WERI-Rb-1 (cell line): ENCODE measurements around the gene MEG3.

Experiments used
- DNase-seq: peaks from one replicate; pipeline ENCODE4 v3.0.0-alpha.2; 2020
- H3K27ac ChIP-seq: fragments of 250-450 bp; sonication (Bioruptor Pico); 2 replicates; pipeline ENCODE4 v1.5.1; 2020; ENCODE audit warnings: mild to moderate bottlenecking, moderate library complexity
- H3K27me3 ChIP-seq: fragments of 250-450 bp; sonication (Bioruptor Pico); 2 replicates; pipeline ENCODE4 v1.5.1; 2021; ENCODE audit warnings: mild to moderate bottlenecking, low read depth, moderate library complexity; ENCODE audit not compliant: insufficient read depth, severe bottlenecking
- H3K36me3 ChIP-seq: fragments of 250-450 bp; sonication (Bioruptor Pico); 2 replicates; pipeline ENCODE4 v1.5.1; 2020; ENCODE audit warnings: mild to moderate bottlenecking, moderate library complexity
- H3K4me3 ChIP-seq: 2 replicates; pipeline ENCODE4 v1.5.1; 2011; ENCODE audit warnings: low read depth, mild to moderate bottlenecking, control low read depth, low read length
- H3K9me3 ChIP-seq: fragments of 250-450 bp; sonication (Bioruptor Pico); 2 replicates; pipeline ENCODE4 v1.5.1; 2021; ENCODE audit warnings: mild to moderate bottlenecking, moderate library complexity; ENCODE audit not compliant: severe bottlenecking
- CTCF ChIP-seq: IDR thresholded peaks from 2 replicates; pipeline ENCODE4 v1.5.1; 2011; ENCODE audit warnings: low read depth, mild to moderate bottlenecking, control low read depth, inconsistent platforms, low read length

MEG3 gene

GRCh38 chr14:100841066-100841760 lies 15.3 kb downstream of the MEG3 start:
- Histone ChIP-seq H3K4me3 (no peak overlapping the region), H3K27me3 (no peaks in the 10 kb centered on the region), H3K36me3 (no peaks in the 10 kb centered on the region), H3K9me3 (no peaks in the 10 kb centered on the region), H3K27ac (no peak overlapping the region)
- no peak for TF ChIP-seq CTCF
- DNase-seq, result no peak

- DNase-seq, result no peak
- no peaks in the 10 kb centered on the region for H3K9me3 ChIP-seq
- H3K27me3 ChIP-seq, result no peaks in the 10 kb centered on the region
- H3K4me3 ChIP-seq, result no peak overlapping the region
- H3K27ac ChIP-seq, result no peak overlapping the region
- TF ChIP-seq CTCF, result no peak
- no peaks in the 10 kb centered on the region for H3K36me3 ChIP-seq
Observed at GRCh38 chr14:100841761-100842403, 16.0 kb downstream of the MEG3 start.

- H3K27ac ChIP-seq, result no peak overlapping the region
Observed at GRCh38 chr14:100842799-100843198, 16.9 kb downstream of the MEG3 start.

GRCh38 chr14:100844082-100844408 lies 18.1 kb downstream of the MEG3 start:
- no peak for DNase-seq

More at GRCh38 chr14:100842799-100843198, 16.9 kb downstream of the MEG3 start:
- no peak for TF ChIP-seq CTCF
- Histone ChIP-seq H3K4me3 (no peak overlapping the region), H3K36me3 (no peaks in the 10 kb centered on the region), H3K27me3 (no peaks in the 10 kb centered on the region), H3K9me3 (no peaks in the 10 kb centered on the region)
- DNase-seq, result no peak

GRCh38 chr14:100844421-100844820 lies 18.5 kb downstream of the MEG3 start:
- H3K36me3 ChIP-seq, result no peaks in the 10 kb centered on the region
- H3K9me3 ChIP-seq, result no peaks in the 10 kb centered on the region
- H3K27ac ChIP-seq, result no peak overlapping the region
- TF ChIP-seq CTCF, result no peak
- H3K27me3 ChIP-seq, result no peaks in the 10 kb centered on the region
- DNase-seq, result no peak
- H3K4me3 ChIP-seq, result no peak overlapping the region

More at GRCh38 chr14:100844082-100844408, 18.1 kb downstream of the MEG3 start:
- TF ChIP-seq CTCF, result no peak
- Histone ChIP-seq H3K9me3 (no peaks in the 10 kb centered on the region), H3K4me3 (no peak overlapping the region), H3K27me3 (no peaks in the 10 kb centered on the region), H3K27ac (no peak overlapping the region), H3K36me3 (no peaks in the 10 kb centered on the region)
